ENCODE results near the gene OR1J2. TPM values are rescaled to one million over a fixed set of nuclear protein-coding genes. Genes with fewer than 3 reads are reported as not detected.

Gene OR1J2
- total RNA-seq, result not detected
- long read RNA-seq, donor 1, result 0 reads
- long read RNA-seq, donor 2, result 0 reads

DNA sequence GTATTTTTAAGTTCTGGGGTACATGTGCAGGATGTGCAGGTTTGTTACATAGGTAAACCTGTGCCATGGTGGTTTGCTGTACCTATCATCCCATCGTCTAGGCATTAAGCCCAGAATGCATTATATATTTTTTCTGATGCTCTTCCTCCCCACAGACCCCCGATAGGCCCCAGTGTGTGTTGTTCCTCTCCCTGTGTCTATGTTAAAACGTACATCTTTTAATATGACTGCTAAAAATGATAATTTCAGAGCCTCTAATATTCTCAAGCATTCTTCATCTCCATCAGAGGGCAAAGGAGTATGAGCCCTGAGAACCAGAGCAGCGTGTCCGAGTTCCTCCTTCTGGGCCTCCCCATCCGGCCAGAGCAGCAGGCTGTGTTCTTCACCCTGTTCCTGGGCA, at the start of gene OR1J2:
Gene OR1J2 (plus strand): TSS at position 301 of the 400 bp plus-strand sequence. CDS start 0 bp downstream, at position 301.
- intact Hi-C loops (cut with DNase I, micrococcal nuclease), result no loop called here
- no peak for DNase-seq
- Histone ChIP-seq H3K9me3 (no peaks in the 10 kb centered on the region), H3K4me3 (no peak within 1 kb of the TSS), H3K4me1 (ENCODE audit: low read depth) (no peaks in the 10 kb centered on the region), H3K36me3 (ENCODE audit: low read depth) (no peaks in the 10 kb centered on the region)
- no peak for ATAC-seq
- TF ChIP-seq, protein P1, sequence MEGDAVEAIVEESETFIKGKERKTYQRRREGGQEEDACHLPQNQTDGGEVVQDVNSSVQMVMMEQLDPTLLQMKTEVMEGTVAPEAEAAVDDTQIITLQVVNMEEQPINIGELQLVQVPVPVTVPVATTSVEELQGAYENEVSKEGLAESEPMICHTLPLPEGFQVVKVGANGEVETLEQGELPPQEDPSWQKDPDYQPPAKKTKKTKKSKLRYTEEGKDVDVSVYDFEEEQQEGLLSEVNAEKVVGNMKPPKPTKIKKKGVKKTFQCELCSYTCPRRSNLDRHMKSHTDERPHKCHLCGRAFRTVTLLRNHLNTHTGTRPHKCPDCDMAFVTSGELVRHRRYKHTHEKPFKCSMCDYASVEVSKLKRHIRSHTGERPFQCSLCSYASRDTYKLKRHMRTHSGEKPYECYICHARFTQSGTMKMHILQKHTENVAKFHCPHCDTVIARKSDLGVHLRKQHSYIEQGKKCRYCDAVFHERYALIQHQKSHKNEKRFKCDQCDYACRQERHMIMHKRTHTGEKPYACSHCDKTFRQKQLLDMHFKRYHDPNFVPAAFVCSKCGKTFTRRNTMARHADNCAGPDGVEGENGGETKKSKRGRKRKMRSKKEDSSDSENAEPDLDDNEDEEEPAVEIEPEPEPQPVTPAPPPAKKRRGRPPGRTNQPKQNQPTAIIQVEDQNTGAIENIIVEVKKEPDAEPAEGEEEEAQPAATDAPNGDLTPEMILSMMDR (IDR thresholded peaks at IDR 0.05), result no peak

DNA sequence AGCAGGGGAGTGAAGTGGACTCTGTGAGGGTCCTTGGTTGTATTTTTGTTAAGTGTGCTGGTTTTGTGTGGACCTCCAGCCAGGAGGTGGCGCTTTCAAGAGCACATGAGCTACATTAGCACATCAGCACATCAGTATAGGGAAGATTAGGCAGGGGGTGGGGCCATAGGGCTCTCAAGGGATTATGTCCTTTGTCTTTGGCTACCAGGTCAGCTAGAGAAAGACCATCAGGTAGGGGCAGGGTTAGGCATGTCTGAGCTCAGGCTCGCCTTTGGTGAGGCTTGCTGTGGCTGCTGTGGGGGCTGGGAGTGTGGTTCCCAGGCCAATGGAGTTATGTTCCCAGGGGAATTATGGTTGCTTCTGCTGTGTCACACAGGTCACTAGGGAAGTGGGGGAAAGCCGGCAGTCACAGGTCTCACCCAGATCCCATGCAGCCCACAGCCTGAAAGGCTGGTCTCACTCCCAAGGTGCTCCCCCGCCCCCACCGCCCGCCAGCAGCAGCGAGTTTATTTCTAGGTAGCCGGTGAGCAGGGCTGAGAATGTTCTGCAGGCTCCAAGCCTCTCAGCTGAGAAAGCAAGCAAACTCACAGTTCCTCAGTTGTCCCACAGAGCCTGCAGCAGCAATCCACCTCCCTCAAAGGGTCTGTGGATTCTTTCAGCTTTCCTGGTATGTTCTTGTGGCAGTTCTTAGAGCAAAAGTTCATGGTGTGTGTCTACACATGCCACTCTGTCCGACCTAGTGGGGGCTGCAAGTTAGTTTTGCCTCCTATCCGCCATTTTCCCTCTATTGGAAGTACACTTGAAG, 46.6 kb upstream of the OR1J2 start:
- Histone ChIP-seq H3K4me1 (ENCODE audit: low read depth) (peaks cover 10% of the 10 kb centered on the region), H3K9me3 (no peaks in the 10 kb centered on the region), H3K4me3 (no peak overlapping the region), H3K36me3 (ENCODE audit: low read depth) (no peaks in the 10 kb centered on the region)
- DNase-seq (peak in 1 of 3 donors; percentile 11), ATAC-seq (peak; percentile 19)
- intact Hi-C loops (cut with DNase I, micrococcal nuclease), result no loop called here
- TF ChIP-seq, protein P1 (IDR thresholded peaks at IDR 0.05), result no peak

GRCh38 chr9:122464633-122465567, 45.7 kb upstream of the OR1J2 start:
- Histone ChIP-seq H3K4me1 (ENCODE audit: low read depth) (peaks cover 10% of the 10 kb centered on the region), H3K4me3 (no peak overlapping the region), H3K9me3 (no peaks in the 10 kb centered on the region), H3K36me3 (ENCODE audit: low read depth) (no peaks in the 10 kb centered on the region)
- ATAC-seq, result peak; percentile 93
- TF ChIP-seq, protein P1 (IDR thresholded peaks at IDR 0.05), result peak; percentile 47
- peak in 2 of 3 donors; percentile 57 to 86 for DNase-seq
- intact Hi-C loops (cut with DNase I, micrococcal nuclease), result loop anchor here (5.0 kb wide), 1 partner anchor 347 kb away; no protein-coding TSS in a partner anchor

DNA sequence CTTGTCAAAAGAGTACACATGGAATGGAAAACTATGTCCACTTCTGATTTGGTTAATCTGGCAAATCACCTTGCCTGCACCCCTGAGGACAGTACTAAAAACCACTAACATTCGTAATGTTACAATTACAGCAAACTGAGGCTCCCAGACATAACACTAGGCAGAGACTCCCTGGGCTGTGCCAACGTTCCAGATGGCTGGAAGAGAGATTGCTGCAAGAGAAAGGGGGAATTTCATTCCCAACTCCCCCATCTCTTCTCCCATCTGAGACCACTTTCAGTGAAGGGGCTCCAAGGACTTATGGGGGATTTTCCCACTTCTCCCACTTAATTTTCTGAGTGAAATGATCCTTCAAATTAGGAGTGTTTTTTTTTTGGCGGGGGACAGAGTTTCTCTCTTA, 44.1 kb upstream of the OR1J2 start:
- TF ChIP-seq, protein P1 (IDR thresholded peaks at IDR 0.05), result no peak
- DNase-seq, result no peak
- ATAC-seq, result no peak
- Histone ChIP-seq H3K9me3 (no peaks in the 10 kb centered on the region), H3K4me3 (no peak overlapping the region), H3K4me1 (ENCODE audit: low read depth) (peaks cover 10% of the 10 kb centered on the region), H3K36me3 (ENCODE audit: low read depth) (no peaks in the 10 kb centered on the region)
- intact Hi-C loops (cut with DNase I, micrococcal nuclease), result loop anchor here (5.0 kb wide), 1 partner anchor 346 kb away; no protein-coding TSS in a partner anchor

GRCh38 chr9:122468735-122469134, 41.9 kb upstream of the OR1J2 start:
- intact Hi-C loops (cut with DNase I, micrococcal nuclease), result loop anchor here (5.0 kb wide), 1 partner anchor 344 kb away; no protein-coding TSS in a partner anchor
- no peak for ATAC-seq
- H3K9me3 ChIP-seq, result no peaks in the 10 kb centered on the region
- no peaks in the 10 kb centered on the region for H3K36me3 ChIP-seq (ENCODE audit: low read depth)
- TF ChIP-seq, protein P1 (IDR thresholded peaks at IDR 0.05), result no peak
- peaks cover 10% of the 10 kb centered on the region for H3K4me1 ChIP-seq (ENCODE audit: low read depth)
- no peak for DNase-seq
- no peak overlapping the region for H3K4me3 ChIP-seq

Data from mucosa of descending colon (tissue), 3 donors.